K562 (cell line): ENCODE measurements around the gene AGR2. TPM values are rescaled to one million over a fixed set of nuclear protein-coding genes. Genes with fewer than 3 reads are reported as not detected.

ENCODE experiments used
- CTCF ChIP-seq, 3 experiments: IDR thresholded peaks in 2 of 3; conservative IDR thresholded peaks in 1 of 3; 2 replicates each; pipeline ENCODE4 v1.5.1; 2011 to 2012; ENCODE audit warnings: low read length in 3 of 3, mild to moderate bottlenecking in 3 of 3, control low read depth in 2 of 3, improper control_type of control experiment in 1 of 3, inconsistent platforms in 1 of 3, low read depth in 1 of 3, mixed read lengths in 1 of 3, moderate library complexity in 1 of 3; ENCODE audit not compliant: insufficient read depth in 2 of 3
- JUND ChIP-seq, 2 experiments: IDR thresholded peaks; 2 replicates in 1 of 2; 3 replicates in 1 of 2; pipeline ENCODE4 v1.6.1; 2011; ENCODE audit warnings: borderline replicate concordance in 2 of 2, low read depth in 2 of 2, low read length in 2 of 2, improper control_type of control experiment in 1 of 2, missing biosample characterization in 1 of 2, missing genetic modification characterization in 1 of 2, missing genetic modification reagents in 1 of 2
- MEIS2 ChIP-seq: fragments of 450-650 bp; IDR thresholded peaks from 2 replicates; pipeline ENCODE4 v1.6.1; 2014; ENCODE audit warnings: mild to moderate bottlenecking; ENCODE audit not compliant: partially characterized antibody
- NFIC ChIP-seq: fragments of 450-650 bp; IDR thresholded peaks from 2 replicates; pipeline ENCODE4 v1.6.1; 2017; ENCODE audit warnings: mild to moderate bottlenecking, inconsistent platforms
- NR0B1 ChIP-seq: fragments of 450-650 bp; IDR thresholded peaks from one replicate; pipeline ENCODE4 v1.6.1; 2018; ENCODE audit warnings: mild to moderate bottlenecking, moderate library complexity; ENCODE audit not compliant: partially characterized antibody
- RAD21 ChIP-seq, 2 experiments: fragments of 250-450 bp in 1 of 2; fragments of 450-650 bp in 1 of 2; sonication (Bioruptor Pico) in 1 of 2; formaldehyde crosslinking in 1 of 2; IDR thresholded peaks in 1 of 2; conservative IDR thresholded peaks in 1 of 2; 2 replicates each; pipeline versions ENCODE4 v1.4.0 to v1.8.0; 2020 to 2022; ENCODE audit warnings: mild to moderate bottlenecking in 2 of 2, moderate library complexity in 1 of 2
- polyA plus RNA-seq, 8 experiments: library from polyadenylated mRNA; depleted of rRNA in 4 of 8; stranded (reverse) in 5 of 8; unstranded in 3 of 8; fragments of >200 nt; fragmentation: Nextera tagmentation in 2 of 8; fragmentation: Illumina TruSeq in 1 of 8; extraction: Ambion mirVana in 2 of 8; extraction: Trizol in 1 of 8; gene quantifications; 2 replicates each; pipeline versions ENCODE4 v1.2.1 to v1.2.3, GENCODE V29; 2011 to 2014; ENCODE audit warnings: inconsistent platforms in 1 of 8, missing spikeins in 1 of 8
- total RNA-seq, 7 experiments: library from RNA; depleted of rRNA in 6 of 7; stranded (reverse); fragments of >200 nt in 6 of 7; fragmentation: Illumina TruSeq in 2 of 7; extraction: Trizol in 2 of 7; gene quantifications; 2 replicates each; pipeline versions ENCODE4 v1.2.1 to v1.2.3, GENCODE V29; 2011 to 2021; ENCODE audit warnings: low replicate concordance in 1 of 7
- TF ChIP-seq, protein P1 (sequence below), 2 experiments: fragments of 450-650 bp; formaldehyde crosslinking in 1 of 2; IDR thresholded peaks; 2 replicates each; pipeline versions ENCODE4 v1.4.0 to v1.6.1; 2014 to 2020; ENCODE audit warnings: mild to moderate bottlenecking in 2 of 2, borderline replicate concordance in 1 of 2, low read depth in 1 of 2

AGR2 gene
- total and polyA plus RNA-seq, 9 of the 15 experiments (the other 6 are each of a cell fraction or from before 2014, with no cell fraction given), result 0.66 TPM; not detected in 8

DNA sequence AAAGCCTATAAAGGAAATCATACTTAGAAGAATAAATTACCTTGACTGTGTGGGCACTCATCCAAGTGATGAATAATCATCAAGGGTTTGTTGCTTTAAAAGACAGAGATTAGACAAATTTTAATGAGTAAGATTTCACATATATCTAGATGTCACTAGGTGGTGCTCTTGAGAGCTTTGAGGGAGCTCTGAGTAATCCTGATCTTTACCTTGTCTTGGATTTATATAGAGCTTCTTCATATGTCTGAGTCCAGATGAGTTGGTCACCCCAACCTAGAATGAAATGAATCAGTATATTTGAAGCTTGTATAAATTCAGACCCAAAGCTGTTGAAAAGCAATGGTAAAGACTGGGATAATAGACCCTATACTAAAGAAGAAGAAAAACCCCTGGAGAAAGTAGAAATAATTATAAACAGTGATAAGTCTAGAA is 3.7 kb downstream of the AGR2 start (continued):
- TF ChIP-seq, protein P1, sequence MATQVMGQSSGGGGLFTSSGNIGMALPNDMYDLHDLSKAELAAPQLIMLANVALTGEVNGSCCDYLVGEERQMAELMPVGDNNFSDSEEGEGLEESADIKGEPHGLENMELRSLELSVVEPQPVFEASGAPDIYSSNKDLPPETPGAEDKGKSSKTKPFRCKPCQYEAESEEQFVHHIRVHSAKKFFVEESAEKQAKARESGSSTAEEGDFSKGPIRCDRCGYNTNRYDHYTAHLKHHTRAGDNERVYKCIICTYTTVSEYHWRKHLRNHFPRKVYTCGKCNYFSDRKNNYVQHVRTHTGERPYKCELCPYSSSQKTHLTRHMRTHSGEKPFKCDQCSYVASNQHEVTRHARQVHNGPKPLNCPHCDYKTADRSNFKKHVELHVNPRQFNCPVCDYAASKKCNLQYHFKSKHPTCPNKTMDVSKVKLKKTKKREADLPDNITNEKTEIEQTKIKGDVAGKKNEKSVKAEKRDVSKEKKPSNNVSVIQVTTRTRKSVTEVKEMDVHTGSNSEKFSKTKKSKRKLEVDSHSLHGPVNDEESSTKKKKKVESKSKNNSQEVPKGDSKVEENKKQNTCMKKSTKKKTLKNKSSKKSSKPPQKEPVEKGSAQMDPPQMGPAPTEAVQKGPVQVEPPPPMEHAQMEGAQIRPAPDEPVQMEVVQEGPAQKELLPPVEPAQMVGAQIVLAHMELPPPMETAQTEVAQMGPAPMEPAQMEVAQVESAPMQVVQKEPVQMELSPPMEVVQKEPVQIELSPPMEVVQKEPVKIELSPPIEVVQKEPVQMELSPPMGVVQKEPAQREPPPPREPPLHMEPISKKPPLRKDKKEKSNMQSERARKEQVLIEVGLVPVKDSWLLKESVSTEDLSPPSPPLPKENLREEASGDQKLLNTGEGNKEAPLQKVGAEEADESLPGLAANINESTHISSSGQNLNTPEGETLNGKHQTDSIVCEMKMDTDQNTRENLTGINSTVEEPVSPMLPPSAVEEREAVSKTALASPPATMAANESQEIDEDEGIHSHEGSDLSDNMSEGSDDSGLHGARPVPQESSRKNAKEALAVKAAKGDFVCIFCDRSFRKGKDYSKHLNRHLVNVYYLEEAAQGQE (IDR thresholded peaks at IDR 0.05; ENCODE audit: borderline replicate concordance), result peak; percentile 39; the same call in 1 of the 2 replicates
- TF ChIP-seq, protein P1 (CRISPR knock-in tag; IDR thresholded peaks at IDR 0.05; ENCODE audit: low read depth), result no peak
- no peak for TF ChIP-seq NR0B1
- peak; percentile 25 for TF ChIP-seq MEIS2
- no peak for TF ChIP-seq JUND (IDR thresholded peaks at IDR 0.05; ENCODE audit: borderline replicate concordance, low read depth, low read length)
- TF ChIP-seq JUND (tag; IDR thresholded peaks at IDR 0.05; ENCODE audit: borderline replicate concordance, low read depth, low read length), result peak; percentile 19; the same call in 1 of the 3 replicates
- 0 out of 2 replicates have a peak, but pooled peaks have one; percentile 37 for TF ChIP-seq NFIC
- TF ChIP-seq CTCF (IDR thresholded peaks at IDR 0.05 in 2 of 3, conservative IDR thresholded peaks at IDR 0.05 in 1 of 3; ENCODE audit: insufficient read depth in 2 of 3, low read depth in 1 of 3, low read length in 3 of 3), result peak in 2 of 3 experiments; percentile 39 to 66; a peak in 4 of 6 replicates
- TF ChIP-seq RAD21 (CRISPR knock-in tag; conservative IDR thresholded peaks at IDR 0.05 in 1 of 2, IDR thresholded peaks at IDR 0.05 in 1 of 2), result peak; percentile 59 to 69
